GM23338 (cell line): ENCODE data around the gene MAZ. TPM values are rescaled to one million over a fixed set of nuclear protein-coding genes. Genes with fewer than 3 reads are reported as not detected.

Experiments
- ATAC-seq: fragments of 200-7000 bp; cut with Tn5 transposase; 3 replicates; pipeline ENCODE4 v1.9.1; 2020
- DNase-seq: peaks from one replicate; pipeline ENCODE4 v3.0.0-alpha.2; 2015; ENCODE audit warnings: low spot score
- H2AFZ ChIP-seq: fragments of 200-600 bp; sonication (generic); 2 replicates; pipeline ENCODE4 v1.8.0; 2016; ENCODE audit warnings: antibody characterized with exemption, mild to moderate bottlenecking, moderate library complexity
- H3F3A ChIP-seq: fragments of 200-600 bp; sonication (generic); replicated peaks from 2 replicates; pipeline ENCODE4 v1.8.0; 2017; ENCODE audit warnings: antibody characterized with exemption, mixed run types, low read depth
- H3K27ac ChIP-seq: fragments of 200-600 bp; sonication (generic); 2 replicates; pipeline ENCODE4 v1.6.1; 2016; ENCODE audit warnings: low read depth
- H3K27me3 ChIP-seq: fragments of 200-600 bp; sonication (generic); 2 replicates; pipeline ENCODE4 v1.8.0; 2016; ENCODE audit warnings: mild to moderate bottlenecking, mixed run types, moderate library complexity; ENCODE audit not compliant: insufficient read depth
- H3K36me3 ChIP-seq: fragments of 200-600 bp; sonication (generic); 2 replicates; pipeline ENCODE4 v1.8.0; 2016; ENCODE audit warnings: mild to moderate bottlenecking; ENCODE audit not compliant: insufficient read depth
- H3K4me1 ChIP-seq: fragments of 200-600 bp; sonication (generic); 2 replicates; pipeline ENCODE4 v1.8.0; 2016; ENCODE audit warnings: mild to moderate bottlenecking, moderate library complexity; ENCODE audit not compliant: insufficient read depth
- H3K4me2 ChIP-seq: fragments of 200-600 bp; sonication (generic); 2 replicates; pipeline ENCODE4 v1.7.1; 2017; ENCODE audit warnings: mixed run types
- H3K4me3 ChIP-seq: fragments of 200-600 bp; sonication (generic); 2 replicates; pipeline ENCODE4 v1.6.1; 2016; ENCODE audit warnings: mixed run types
- H3K79me2 ChIP-seq: fragments of 200-600 bp; sonication (generic); replicated peaks from 2 replicates; pipeline ENCODE4 v1.8.0; 2017; ENCODE audit warnings: mild to moderate bottlenecking; ENCODE audit not compliant: insufficient read depth
- H3K9me2 ChIP-seq: fragments of 200-600 bp; sonication (generic); 2 replicates; pipeline ENCODE4 v1.8.0; 2017; ENCODE audit not compliant: insufficient read depth
- H4K20me1 ChIP-seq: fragments of 200-600 bp; sonication (generic); replicated peaks from 2 replicates; pipeline ENCODE4 v1.8.0; 2017; ENCODE audit warnings: mild to moderate bottlenecking; ENCODE audit not compliant: insufficient read depth
- H3K27ac Mint-ChIP-seq: 2 replicates; pipeline ENCODE4 v1.8.0; 2020; ENCODE audit warnings: inconsistent platforms, mild to moderate bottlenecking, moderate library complexity, mixed read lengths
- H3K27me3 Mint-ChIP-seq: 3 replicates; pipeline ENCODE4 v1.8.0; 2022; ENCODE audit warnings: low read depth, mild to moderate bottlenecking, moderate library complexity, mixed read lengths, inconsistent platforms; ENCODE audit not compliant: insufficient read depth, poor library complexity
- H3K36me3 Mint-ChIP-seq: 3 replicates; pipeline ENCODE4 v1.8.0; 2021; ENCODE audit warnings: low read depth, mild to moderate bottlenecking, inconsistent platforms, moderate library complexity, mixed read lengths
- H3K4me1 Mint-ChIP-seq: 3 replicates; pipeline ENCODE4 v1.8.0; 2020; ENCODE audit warnings: mild to moderate bottlenecking, inconsistent platforms, mixed read lengths
- H3K4me3 Mint-ChIP-seq: 3 replicates; pipeline ENCODE4 v1.8.0; 2021; ENCODE audit warnings: moderate library complexity, mild to moderate bottlenecking, inconsistent platforms, mixed read lengths
- H3K9me3 Mint-ChIP-seq: 3 replicates; pipeline ENCODE4 v1.8.0; 2020; ENCODE audit warnings: moderate library complexity, mild to moderate bottlenecking, inconsistent platforms, mixed read lengths
- CREB1 ChIP-seq: fragments of 250-450 bp; sonication (Bioruptor Pico); IDR thresholded peaks from 2 replicates; pipeline ENCODE4 v1.5.0; 2020; ENCODE audit warnings: low read depth, mild to moderate bottlenecking, moderate library complexity
- CTCF ChIP-seq, 2 experiments: fragments of 200-600 bp in 1 of 2; sonication (generic) in 1 of 2; conservative IDR thresholded peaks; 2 replicates each; pipeline versions ENCODE4 v1.5.1 to v1.6.1; 2016 to 2017; ENCODE audit warnings: antibody characterized with exemption in 2 of 2, low read depth in 2 of 2, mild to moderate bottlenecking in 2 of 2, moderate library complexity in 1 of 2
- ETS1 ChIP-seq: IDR thresholded peaks from 2 replicates; pipeline ENCODE4 v1.6.1; 2016; ENCODE audit warnings: antibody characterized with exemption
- EZH2 ChIP-seq: fragments of 200-600 bp; sonication (generic); IDR thresholded peaks from one replicate; pipeline ENCODE4 v1.8.0; 2017; ENCODE audit warnings: antibody characterized with exemption, mild to moderate bottlenecking, low read depth; ENCODE audit not compliant: unreplicated experiment
- EZH2phosphoT487 ChIP-seq: fragments of 200-600 bp; sonication (generic); IDR thresholded peaks from one replicate; pipeline ENCODE4 v1.8.1; 2018; ENCODE audit warnings: antibody characterized with exemption; ENCODE audit not compliant: unreplicated experiment
- JUNB ChIP-seq: IDR thresholded peaks from one replicate; pipeline ENCODE4 v1.6.1; 2016; ENCODE audit warnings: antibody characterized with exemption; ENCODE audit not compliant: unreplicated experiment
- NANOG ChIP-seq: IDR thresholded peaks from 2 replicates; pipeline ENCODE4 v1.6.1; 2016; ENCODE audit warnings: antibody characterized with exemption, borderline replicate concordance
- POLR2AphosphoS5 ChIP-seq: IDR thresholded peaks from 2 replicates; pipeline ENCODE4 v1.6.1; 2016; ENCODE audit warnings: antibody characterized with exemption, low read depth
- REST ChIP-seq: IDR thresholded peaks from one replicate; pipeline ENCODE4 v1.6.1; 2018; ENCODE audit warnings: antibody characterized with exemption; ENCODE audit not compliant: unreplicated experiment
- STAT1 ChIP-seq: IDR thresholded peaks from one replicate; pipeline ENCODE4 v1.6.1; 2016; ENCODE audit warnings: antibody characterized with exemption; ENCODE audit not compliant: unreplicated experiment
- ZNF114 ChIP-seq: fragments of 250-450 bp; sonication (Bioruptor Pico); IDR thresholded peaks from 2 replicates; pipeline ENCODE4 v1.5.0; 2020; ENCODE audit warnings: mild to moderate bottlenecking, moderate library complexity
- ZNF331 ChIP-seq: fragments of 250-450 bp; sonication (Bioruptor Pico); IDR thresholded peaks from 2 replicates; pipeline ENCODE4 v1.5.0; 2020; ENCODE audit warnings: low read depth, mild to moderate bottlenecking, moderate library complexity
- ZNF462 ChIP-seq: fragments of 250-450 bp; sonication (Bioruptor Pico); IDR thresholded peaks from 2 replicates; pipeline ENCODE4 v1.5.0; 2020; ENCODE audit warnings: mild to moderate bottlenecking, moderate library complexity
- polyA plus RNA-seq: library from polyadenylated mRNA; unstranded; fragments of >200 nt; fragmentation: Nextera tagmentation; extraction: Ambion mirVana; gene quantifications from 2 replicates; pipeline ENCODE4 v1.2.1, GENCODE V29; 2016
- total RNA-seq: library from RNA; depleted of rRNA; stranded (reverse); fragments of >200 nt; shearing (Covaris generic); gene quantifications from 2 replicates; pipeline ENCODE4 v1.2.3, GENCODE V29; 2014

MAZ gene
- total and polyA plus RNA-seq, 2 experiments from 2014 or later: 155 to 270 TPM

- H3K4me1 Mint-ChIP-seq: peaks cover 56% of the 10 kb centered on the region
- H3K27me3 Mint-ChIP-seq: peaks cover 44% of the 10 kb centered on the region
- H3K9me3 Mint-ChIP-seq: peaks cover 8% of the 10 kb centered on the region
- TF ChIP-seq CREB1 (CRISPR knock-in tag) (no peak), ETS1 (no peak), EZH2 (no peak), CTCF (conservative IDR thresholded peaks at IDR 0.05; ENCODE audit: low read depth in 2 of 2) (no peak), EZH2phosphoT487 (no peak), POLR2AphosphoS5 (no peak), STAT1 (no peak), ZNF462 (CRISPR knock-in tag) (no peak), ZNF114 (CRISPR knock-in tag) (no peak), ZNF331 (no peak), JUNB (no peak), REST (no peak), NANOG (no peak)
- ATAC-seq: no peak
- Histone ChIP-seq H3F3A (peaks cover 38% of the 10 kb centered on the region), H3K36me3 (peaks cover 11% of the 10 kb centered on the region), H3K4me2 (peak overlapping the region; percentile 98), H3K79me2 (peaks cover 29% of the 10 kb centered on the region), H3K27ac (no peak overlapping the region), H4K20me1 (peaks cover 14% of the 10 kb centered on the region; the same call in 1 of the 2 replicates), H3K9me2 (no peaks in the 10 kb centered on the region), H3K4me1 (peaks cover 67% of the 10 kb centered on the region), H2AFZ (no peak overlapping the region; the same call in 1 of the 2 replicates), H3K27me3 (no peaks in the 10 kb centered on the region), H3K4me3 (peak overlapping the region; percentile 100)
- no peak overlapping the region for H3K27ac Mint-ChIP-seq
- peaks cover 34% of the 10 kb centered on the region for H3K36me3 Mint-ChIP-seq
- peak overlapping the region; percentile 86 for H3K4me3 Mint-ChIP-seq
- DNase-seq: no peak
These were observed 6.7 kb downstream of the MAZ start for GRCh38 chr16:29812754-29813643.
